Measurements from ENCODE around the gene CFAP54. TPM values are rescaled to one million over a fixed set of nuclear protein-coding genes. Genes with fewer than 3 reads are reported as not detected.

CFAP54 gene
- total RNA-seq, 1 experiment from 2014 or later, result 0.09 TPM

DNA sequence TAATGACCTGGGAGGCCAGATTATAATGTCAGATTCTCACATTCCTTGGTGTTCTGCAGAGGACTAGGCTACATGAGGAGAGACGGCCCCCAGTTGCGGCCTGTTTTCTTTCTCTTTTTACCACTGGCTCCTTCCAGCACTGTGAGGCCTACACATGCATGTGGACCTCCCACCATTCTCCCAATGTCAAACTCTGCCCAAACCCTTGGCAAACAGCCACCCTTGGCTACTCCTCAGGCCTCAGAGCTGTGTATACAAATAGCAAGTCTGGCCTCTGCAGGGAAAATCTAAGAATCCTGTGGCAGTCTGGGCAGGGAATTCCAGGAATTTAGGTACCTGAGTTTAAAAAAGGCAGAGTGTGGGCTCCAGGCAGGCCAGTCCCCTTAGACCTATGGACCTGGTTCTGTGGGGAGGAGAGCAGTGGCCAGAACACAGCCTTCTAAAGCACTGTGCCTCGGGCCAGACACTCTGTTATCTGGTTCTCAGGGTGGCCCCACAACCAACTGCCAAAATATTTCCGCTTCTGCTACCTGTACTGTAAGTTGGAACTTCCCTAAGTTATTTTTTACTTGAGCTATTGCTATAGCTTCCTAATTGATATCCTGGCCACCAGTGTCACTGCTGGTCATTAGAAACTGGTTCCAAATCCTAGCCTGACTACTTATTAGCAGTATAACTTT lies 397.8 kb downstream of the CFAP54 start:
- peak; percentile 86 for ATAC-seq
- Mint-ChIP-seq H3K4me3 (no peak overlapping the region), H3K36me3 (no peaks in the 10 kb centered on the region), H3K4me1 (peaks cover 8% of the 10 kb centered on the region), H3K27ac (no peak overlapping the region), H3K27me3 (ENCODE audit: low read depth) (no peaks in the 10 kb centered on the region), H3K9me3 (0 out of 2 replicates have a peak, but pooled peaks cover under 1% of the 10 kb centered on the region)
- no peak for DNase-seq (ENCODE audit: low spot score)
- ChIA-PET POLR2A (no interaction called here), CTCF (no interaction called here)
- TF ChIP-seq, protein P1, sequence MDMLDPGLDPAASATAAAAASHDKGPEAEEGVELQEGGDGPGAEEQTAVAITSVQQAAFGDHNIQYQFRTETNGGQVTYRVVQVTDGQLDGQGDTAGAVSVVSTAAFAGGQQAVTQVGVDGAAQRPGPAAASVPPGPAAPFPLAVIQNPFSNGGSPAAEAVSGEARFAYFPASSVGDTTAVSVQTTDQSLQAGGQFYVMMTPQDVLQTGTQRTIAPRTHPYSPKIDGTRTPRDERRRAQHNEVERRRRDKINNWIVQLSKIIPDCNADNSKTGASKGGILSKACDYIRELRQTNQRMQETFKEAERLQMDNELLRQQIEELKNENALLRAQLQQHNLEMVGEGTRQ (CRISPR knock-in tag; IDR thresholded peaks at IDR 0.05), result no peak
- TF ChIP-seq NR3C1 (CRISPR knock-in tag; conservative IDR thresholded peaks at IDR 0.05; ENCODE audit: low read depth) (no peak), SOX15 (CRISPR knock-in tag; IDR thresholded peaks at IDR 0.05) (no peak), ZNF121 (CRISPR knock-in tag; IDR thresholded peaks at IDR 0.05) (no peak), ZBTB21 (CRISPR knock-in tag; IDR thresholded peaks at IDR 0.05; ENCODE audit: borderline replicate concordance) (no peak)
- TF ChIP-seq, protein P2, sequence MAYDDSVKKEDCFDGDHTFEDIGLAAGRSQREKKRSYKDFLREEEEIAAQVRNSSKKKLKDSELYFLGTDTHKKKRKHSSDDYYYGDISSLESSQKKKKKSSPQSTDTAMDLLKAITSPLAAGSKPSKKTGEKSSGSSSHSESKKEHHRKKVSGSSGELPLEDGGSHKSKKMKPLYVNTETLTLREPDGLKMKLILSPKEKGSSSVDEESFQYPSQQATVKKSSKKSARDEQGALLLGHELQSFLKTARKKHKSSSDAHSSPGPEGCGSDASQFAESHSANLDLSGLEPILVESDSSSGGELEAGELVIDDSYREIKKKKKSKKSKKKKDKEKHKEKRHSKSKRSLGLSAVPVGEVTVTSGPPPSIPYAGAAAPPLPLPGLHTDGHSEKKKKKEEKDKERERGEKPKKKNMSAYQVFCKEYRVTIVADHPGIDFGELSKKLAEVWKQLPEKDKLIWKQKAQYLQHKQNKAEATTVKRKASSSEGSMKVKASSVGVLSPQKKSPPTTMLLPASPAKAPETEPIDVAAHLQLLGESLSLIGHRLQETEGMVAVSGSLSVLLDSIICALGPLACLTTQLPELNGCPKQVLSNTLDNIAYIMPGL (CRISPR knock-in tag; IDR thresholded peaks at IDR 0.05), result no peak
- TF ChIP-seq, protein P3, sequence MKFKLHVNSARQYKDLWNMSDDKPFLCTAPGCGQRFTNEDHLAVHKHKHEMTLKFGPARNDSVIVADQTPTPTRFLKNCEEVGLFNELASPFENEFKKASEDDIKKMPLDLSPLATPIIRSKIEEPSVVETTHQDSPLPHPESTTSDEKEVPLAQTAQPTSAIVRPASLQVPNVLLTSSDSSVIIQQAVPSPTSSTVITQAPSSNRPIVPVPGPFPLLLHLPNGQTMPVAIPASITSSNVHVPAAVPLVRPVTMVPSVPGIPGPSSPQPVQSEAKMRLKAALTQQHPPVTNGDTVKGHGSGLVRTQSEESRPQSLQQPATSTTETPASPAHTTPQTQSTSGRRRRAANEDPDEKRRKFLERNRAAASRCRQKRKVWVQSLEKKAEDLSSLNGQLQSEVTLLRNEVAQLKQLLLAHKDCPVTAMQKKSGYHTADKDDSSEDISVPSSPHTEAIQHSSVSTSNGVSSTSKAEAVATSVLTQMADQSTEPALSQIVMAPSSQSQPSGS (CRISPR knock-in tag; IDR thresholded peaks at IDR 0.05; ENCODE audit: borderline replicate concordance, low read depth), result no peak

DNA sequence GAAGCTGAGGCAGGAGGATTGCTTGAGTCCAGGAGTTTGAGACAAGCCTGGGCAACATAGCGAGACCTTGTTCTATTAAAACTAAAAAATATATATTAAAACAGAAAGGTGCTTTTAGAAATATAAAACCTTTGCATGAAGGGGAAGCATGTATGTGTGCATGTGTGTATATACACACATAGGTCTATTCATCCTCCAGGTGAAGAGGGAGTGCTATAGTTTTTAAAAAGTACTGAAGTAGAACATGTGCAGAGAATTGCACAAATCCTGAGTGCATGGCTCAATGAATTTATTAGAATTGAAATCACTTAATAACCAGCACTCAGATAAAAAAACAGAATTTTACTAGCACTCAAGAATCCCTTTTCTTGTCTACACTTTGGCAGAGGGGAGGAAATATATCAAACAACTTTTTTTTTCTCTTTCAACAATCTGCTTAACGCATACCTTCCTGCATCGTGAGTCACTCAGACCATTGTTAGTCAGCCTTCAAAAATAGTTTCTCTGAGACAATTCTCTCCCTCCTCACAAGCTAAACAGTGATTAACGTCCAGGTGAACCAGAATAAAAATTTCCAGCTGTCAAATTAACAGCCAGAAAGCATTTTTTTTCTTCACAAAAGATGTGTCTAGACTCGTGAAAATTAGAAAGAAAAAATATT lies 400.0 kb downstream of the CFAP54 start:
- ChIA-PET POLR2A (no interaction called here), CTCF (no interaction called here)
- ATAC-seq (no peak), DNase-seq (ENCODE audit: low spot score) (no peak)
- Mint-ChIP-seq H3K9me3 (peaks cover 19% of the 10 kb centered on the region), H3K27me3 (ENCODE audit: low read depth) (no peaks in the 10 kb centered on the region), H3K27ac (no peak overlapping the region), H3K4me3 (no peak overlapping the region), H3K36me3 (peaks cover 10% of the 10 kb centered on the region; the same call in 1 of the 2 replicates), H3K4me1 (peaks cover 8% of the 10 kb centered on the region)
- no peak for TF ChIP-seq TEAD4 (CRISPR knock-in tag; IDR thresholded peaks at IDR 0.05)

DNA sequence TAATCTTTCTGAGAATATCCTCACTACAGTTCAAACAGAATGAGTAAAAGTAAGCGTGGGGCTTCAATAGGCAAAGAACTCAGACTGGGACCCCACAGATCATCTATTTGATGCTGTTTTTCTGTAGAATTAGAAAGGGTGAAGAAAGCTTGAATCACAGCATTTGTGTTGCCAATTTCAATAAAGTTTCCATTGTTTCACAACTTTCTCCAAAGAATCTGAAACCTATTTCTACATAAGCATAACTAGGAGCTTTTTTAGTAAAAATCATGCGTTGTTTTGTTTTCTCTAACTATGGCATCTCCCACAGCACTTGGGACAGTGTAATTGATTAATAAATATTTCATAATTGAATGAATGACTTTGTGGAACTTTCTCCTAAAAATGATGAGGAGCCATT lies 401.0 kb downstream of the CFAP54 start:
- H3K36me3 Mint-ChIP-seq, result peaks cover 12% of the 10 kb centered on the region; the same call in 1 of the 2 replicates
- DNase-seq (ENCODE audit: low spot score) (no peak), ATAC-seq (no peak)
- TF ChIP-seq MXD4 (CRISPR knock-in tag; IDR thresholded peaks at IDR 0.05; ENCODE audit: borderline replicate concordance) (no peak), NFYB (CRISPR knock-in tag; conservative IDR thresholded peaks at IDR 0.05; ENCODE audit: low read depth) (no peak)
- TF ChIP-seq, protein P4, sequence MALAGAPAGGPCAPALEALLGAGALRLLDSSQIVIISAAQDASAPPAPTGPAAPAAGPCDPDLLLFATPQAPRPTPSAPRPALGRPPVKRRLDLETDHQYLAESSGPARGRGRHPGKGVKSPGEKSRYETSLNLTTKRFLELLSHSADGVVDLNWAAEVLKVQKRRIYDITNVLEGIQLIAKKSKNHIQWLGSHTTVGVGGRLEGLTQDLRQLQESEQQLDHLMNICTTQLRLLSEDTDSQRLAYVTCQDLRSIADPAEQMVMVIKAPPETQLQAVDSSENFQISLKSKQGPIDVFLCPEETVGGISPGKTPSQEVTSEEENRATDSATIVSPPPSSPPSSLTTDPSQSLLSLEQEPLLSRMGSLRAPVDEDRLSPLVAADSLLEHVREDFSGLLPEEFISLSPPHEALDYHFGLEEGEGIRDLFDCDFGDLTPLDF (CRISPR knock-in tag; IDR thresholded peaks at IDR 0.05), result no peak
- H3K9me3 Mint-ChIP-seq, result peaks cover 20% of the 10 kb centered on the region
- no peak overlapping the region for H3K27ac Mint-ChIP-seq
- no peak overlapping the region for H3K4me3 Mint-ChIP-seq
- H3K27me3 Mint-ChIP-seq (ENCODE audit: low read depth), result no peaks in the 10 kb centered on the region
- ChIA-PET CTCF (no interaction called here), POLR2A (no interaction called here)
- H3K4me1 Mint-ChIP-seq, result peaks cover 8% of the 10 kb centered on the region

DNA sequence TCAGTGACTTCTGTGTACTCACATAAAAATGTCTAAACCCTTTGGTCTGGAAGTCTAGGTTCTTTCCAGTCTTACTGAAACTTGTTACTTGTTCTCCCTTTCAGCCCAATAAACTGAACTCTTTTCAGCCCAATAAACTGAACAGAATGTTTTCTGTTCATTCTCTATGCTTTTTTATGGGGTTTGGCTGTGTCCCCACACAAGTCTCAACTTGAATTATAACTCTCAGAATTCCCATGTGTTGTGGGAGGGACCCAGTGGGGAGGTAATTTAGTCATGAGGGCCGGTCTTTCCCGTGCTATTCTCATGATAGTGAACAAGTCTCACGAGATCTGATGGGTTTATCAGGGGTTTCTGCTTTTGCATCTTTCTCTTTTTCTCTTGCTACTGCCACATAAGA lies 402.7 kb downstream of the CFAP54 start:
- ATAC-seq, result no peak
- Mint-ChIP-seq H3K36me3 (peaks cover 12% of the 10 kb centered on the region; the same call in 1 of the 2 replicates), H3K4me3 (no peak overlapping the region), H3K4me1 (peaks cover 8% of the 10 kb centered on the region), H3K9me3 (peaks cover 20% of the 10 kb centered on the region), H3K27ac (no peak overlapping the region), H3K27me3 (ENCODE audit: low read depth) (no peaks in the 10 kb centered on the region)
- ChIA-PET POLR2A (no interaction called here), CTCF (no interaction called here)
- no peak for DNase-seq (ENCODE audit: low spot score)
- TF ChIP-seq, protein P5, sequence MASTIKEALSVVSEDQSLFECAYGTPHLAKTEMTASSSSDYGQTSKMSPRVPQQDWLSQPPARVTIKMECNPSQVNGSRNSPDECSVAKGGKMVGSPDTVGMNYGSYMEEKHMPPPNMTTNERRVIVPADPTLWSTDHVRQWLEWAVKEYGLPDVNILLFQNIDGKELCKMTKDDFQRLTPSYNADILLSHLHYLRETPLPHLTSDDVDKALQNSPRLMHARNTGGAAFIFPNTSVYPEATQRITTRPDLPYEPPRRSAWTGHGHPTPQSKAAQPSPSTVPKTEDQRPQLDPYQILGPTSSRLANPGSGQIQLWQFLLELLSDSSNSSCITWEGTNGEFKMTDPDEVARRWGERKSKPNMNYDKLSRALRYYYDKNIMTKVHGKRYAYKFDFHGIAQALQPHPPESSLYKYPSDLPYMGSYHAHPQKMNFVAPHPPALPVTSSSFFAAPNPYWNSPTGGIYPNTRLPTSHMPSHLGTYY (CRISPR knock-in tag; IDR thresholded peaks at IDR 0.05), result no peak
- TF ChIP-seq PRRX2 (CRISPR knock-in tag; IDR thresholded peaks at IDR 0.05) (no peak), JAZF1 (CRISPR knock-in tag; IDR thresholded peaks at IDR 0.05) (no peak), ZNF416 (CRISPR knock-in tag; IDR thresholded peaks at IDR 0.05) (no peak)
- TF ChIP-seq, protein P2 (CRISPR knock-in tag; IDR thresholded peaks at IDR 0.05), result no peak
- TF ChIP-seq, protein P6, sequence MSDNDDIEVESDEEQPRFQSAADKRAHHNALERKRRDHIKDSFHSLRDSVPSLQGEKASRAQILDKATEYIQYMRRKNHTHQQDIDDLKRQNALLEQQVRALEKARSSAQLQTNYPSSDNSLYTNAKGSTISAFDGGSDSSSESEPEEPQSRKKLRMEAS (CRISPR knock-in tag; IDR thresholded peaks at IDR 0.05), result no peak
- TF ChIP-seq, protein P7, sequence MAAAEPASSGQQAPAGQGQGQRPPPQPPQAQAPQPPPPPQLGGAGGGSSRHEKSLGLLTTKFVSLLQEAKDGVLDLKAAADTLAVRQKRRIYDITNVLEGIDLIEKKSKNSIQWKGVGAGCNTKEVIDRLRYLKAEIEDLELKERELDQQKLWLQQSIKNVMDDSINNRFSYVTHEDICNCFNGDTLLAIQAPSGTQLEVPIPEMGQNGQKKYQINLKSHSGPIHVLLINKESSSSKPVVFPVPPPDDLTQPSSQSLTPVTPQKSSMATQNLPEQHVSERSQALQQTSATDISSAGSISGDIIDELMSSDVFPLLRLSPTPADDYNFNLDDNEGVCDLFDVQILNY (CRISPR knock-in tag; IDR thresholded peaks at IDR 0.05), result no peak
